GM20000 (cell line): ENCODE measurements around the gene ZFAND2B.

Experiments
- DNase-seq: peaks from one replicate; pipeline ENCODE4 v3.0.0; 2012; ENCODE audit warnings: low spot score
- CTCF ChIP-seq: IDR thresholded peaks from 2 replicates; pipeline ENCODE4 v1.5.1; 2012; ENCODE audit warnings: mild to moderate bottlenecking, control low read depth; ENCODE audit errors: extremely low read depth, missing control alignments

ZFAND2B gene

GRCh38 chr2:219204425-219205164 lies 2.0 kb upstream of the ZFAND2B start:
- TF ChIP-seq CTCF, result no peak
- DNase-seq, result no peak

GRCh38 chr2:219205165-219205538 lies 1.4 kb upstream of the ZFAND2B start:
- TF ChIP-seq CTCF, result no peak
- DNase-seq, result no peak

GRCh38 chr2:219205981-219206327 lies 628 bp upstream of the ZFAND2B start:
- TF ChIP-seq CTCF, result no peak
- DNase-seq, result no peak

GRCh38 chr2:219207134-219207883 lies 727 bp downstream of the ZFAND2B start:
- DNase-seq, result no peak
- no peak for TF ChIP-seq CTCF

- TF ChIP-seq CTCF, result no peak
- DNase-seq, result no peak
Observed at GRCh38 chr2:219207884-219208740, 1.5 kb downstream of the ZFAND2B start.

GRCh38 chr2:219209236-219210195 lies 2.9 kb downstream of the ZFAND2B start:
- no peak for DNase-seq
- TF ChIP-seq CTCF, result no peak
